GM18526 (cell line): Measurements from ENCODE around the gene WRAP73.
A peak's percentile ranks its signal among the peaks of the same experiment; 100 is the strongest.

ENCODE experiments used
- POLR2A ChIP-seq: IDR thresholded peaks from 3 replicates; pipeline ENCODE4 v1.6.1; 2011; ENCODE audit not compliant: insufficient read length; ENCODE audit errors: extremely low read depth

WRAP73 gene

GRCh38 chr1:3664700-3665375 lies 14.9 kb upstream of the WRAP73 start:
- TF ChIP-seq POLR2A: no peak

GRCh38 chr1:3663999-3664699 lies 14.2 kb upstream of the WRAP73 start:
- no peak for TF ChIP-seq POLR2A

- TF ChIP-seq POLR2A: no peak
Observed at GRCh38 chr1:3662080-3662671, 12.3 kb upstream of the WRAP73 start.

GRCh38 chr1:3661631-3662030 lies 11.7 kb upstream of the WRAP73 start:
- no peak for TF ChIP-seq POLR2A

GRCh38 chr1:3660704-3661103 lies 10.8 kb upstream of the WRAP73 start:
- TF ChIP-seq POLR2A: no peak

GRCh38 chr1:3659093-3659492 lies 9.2 kb upstream of the WRAP73 start:
- no peak for TF ChIP-seq POLR2A

GRCh38 chr1:3658231-3658615 lies 8.3 kb upstream of the WRAP73 start:
- TF ChIP-seq POLR2A: no peak

- TF ChIP-seq POLR2A: no peak
Observed at GRCh38 chr1:3657578-3658230, 7.8 kb upstream of the WRAP73 start.

GRCh38 chr1:3657096-3657475 lies 7.2 kb upstream of the WRAP73 start:
- TF ChIP-seq POLR2A: no peak

- no peak for TF ChIP-seq POLR2A
Observed at GRCh38 chr1:3656450-3657095, 6.7 kb upstream of the WRAP73 start.

- TF ChIP-seq POLR2A: no peak
Observed at GRCh38 chr1:3654549-3655281, 4.8 kb upstream of the WRAP73 start.

GRCh38 chr1:3653286-3653618 lies 3.3 kb upstream of the WRAP73 start:
- TF ChIP-seq POLR2A: no peak

- TF ChIP-seq POLR2A: no peak
Observed at GRCh38 chr1:3652548-3653285, 2.8 kb upstream of the WRAP73 start.

- peak; percentile 13 for TF ChIP-seq POLR2A
Observed at GRCh38 chr1:3651930-3652547, 2.1 kb upstream of the WRAP73 start, which contains the start of gene TP73. Gene TP73, plus strand, starts transcription at chr1:3652516. Its CDS starts 29,850 bp downstream, at chr1:3682366.
